ENCODE measurements around the gene IQCF5. TPM values are rescaled to one million over a fixed set of nuclear protein-coding genes. Genes with fewer than 3 reads are reported as not detected.

The IQCF5 gene
- total and polyA plus RNA-seq, 2 of the 4 experiments (the other 2 are of a cell fraction): not detected

GRCh38 chr3:51908026-51908425 is 32.6 kb upstream of the IQCF5 start:
- no peak for DNase-seq
- ATAC-seq (ENCODE audit: low read depth): no peak
- BruUV-seq (replicated peaks): no TSS peak

More at GRCh38 chr3:51908026-51908425, 32.6 kb upstream of the IQCF5 start:
- H3K79me1 ChIP-seq (ENCODE audit: low read depth in 1 of 2, low read length in 2 of 2): no peaks in the 10 kb centered on the region
- 0 out of 2 replicates have a peak, but pooled peaks cover 3% of the 10 kb centered on the region for H3K9me3 ChIP-seq (ENCODE audit: control insufficient read depth, insufficient read depth, low read length)
- ChIA-PET POLR2A (ENCODE audit: unreplicated experiment) (no interaction called here), CTCF (no interaction called here)
- no peaks in the 10 kb centered on the region for H3K36me3 ChIP-seq (ENCODE audit: control insufficient read depth, insufficient read depth, low read length)
- intact Hi-C loops (cut with micrococcal nuclease) (loop anchor here (10.0 kb wide), 1 partner anchor 173 kb away; no protein-coding TSS in a partner anchor), in situ Hi-C loops (cut with MboI; ENCODE audit: low sequenced_read_pairs) (no loop called here), dilution Hi-C loops (cut with HindIII; ENCODE audit: low sequenced_read_pairs, unreplicated experiment) (no loop called here)
- no peak overlapping the region for H4K91ac ChIP-seq (ENCODE audit: insufficient read depth, low read depth, low read length)
- no peak overlapping the region for H3K14ac ChIP-seq (replicated peaks; ENCODE audit: low read depth, low read length)
- no peak overlapping the region for H3K9ac ChIP-seq (ENCODE audit: low read depth, low read length)
- H2BK15ac ChIP-seq (ENCODE audit: low read depth, low read length): no peak overlapping the region
- no peaks in the 10 kb centered on the region for H4K20me1 ChIP-seq (ENCODE audit: insufficient read depth, low read length)
- no peak overlapping the region for H2BK20ac ChIP-seq (ENCODE audit: low read depth, low read length)
- peak overlapping the region; percentile 23 for H2AFZ ChIP-seq (replicated peaks; ENCODE audit: low read length, poor library complexity)
- H3K18ac ChIP-seq (ENCODE audit: low read depth, low read length): no peak overlapping the region
- H3K4me1 ChIP-seq (ENCODE audit: control insufficient read depth, insufficient read depth, low read length): no peaks in the 10 kb centered on the region
- H3K23ac ChIP-seq (ENCODE audit: low read depth, low read length): no peak overlapping the region
- no peak overlapping the region for H2AK5ac ChIP-seq (ENCODE audit: low read depth, low read length)
- H3K4me2 ChIP-seq (ENCODE audit: low read depth, low read length): no peak overlapping the region
- WGBS, 2 experiments (ENCODE audit: extremely low coverage in 2 of 2, insufficient read length in 1 of 2): 20% methylated on average over 1 of the region's 4 CpGs; no CpG with 5 or more reads in 1 of the 2 experiments
- no peak overlapping the region for H3K4me3 ChIP-seq (ENCODE audit: insufficient read depth, low read depth, low read length)
- H3K9me1 ChIP-seq (ENCODE audit: insufficient read depth, low read length): no peaks in the 10 kb centered on the region
- H3K27me3 ChIP-seq (ENCODE audit: control insufficient read depth, insufficient read depth, low read length): no peaks in the 10 kb centered on the region
- no peak overlapping the region for H4K8ac ChIP-seq (ENCODE audit: low read depth in 2 of 2, low read length in 2 of 2)
- H2BK120ac ChIP-seq (ENCODE audit: low read depth, low read length): no peak overlapping the region
- TF ChIP-seq CEBPB (IDR thresholded peaks at IDR 0.05; ENCODE audit: low read depth, low read length): no peak
- TF ChIP-seq RCOR1 (IDR thresholded peaks at IDR 0.05; ENCODE audit: insufficient replicate concordance, low read length): no peak
- no peak for TF ChIP-seq NFE2L2 (IDR thresholded peaks at IDR 0.05; ENCODE audit: low read depth, low read length)
- no peak for TF ChIP-seq RAD21 (IDR thresholded peaks at IDR 0.05; ENCODE audit: low read length)
- no peak for TF ChIP-seq SMC3 (IDR thresholded peaks at IDR 0.05; ENCODE audit: low read depth, low read length)
- H2AK9ac ChIP-seq (replicated peaks; ENCODE audit: low read depth, low read length, poor library complexity): no peak overlapping the region
- no peak overlapping the region for H3K4ac ChIP-seq (ENCODE audit: low read depth, low read length)
- H3K27ac ChIP-seq (ENCODE audit: insufficient read depth, low read length): no peak overlapping the region
- no peak overlapping the region for H3K56ac ChIP-seq (ENCODE audit: extremely low read depth, insufficient read depth, low read length)
- H2BK5ac ChIP-seq (ENCODE audit: low read depth, low read length, poor library complexity, severe bottlenecking): no peak overlapping the region
- H4K5ac ChIP-seq (ENCODE audit: low read depth, low read length): no peak overlapping the region
